HEK293 (cell line): ENCODE data around the gene F10.

Source experiments
- CTCF ChIP-seq: fragments of 450-650 bp; formaldehyde crosslinking; IDR thresholded peaks from 2 replicates; pipeline ENCODE4 v1.5.1; 2016; ENCODE audit warnings: missing biosample characterization, missing genetic modification characterization
- ZFP69B ChIP-seq: fragments of 450-650 bp; formaldehyde crosslinking; IDR thresholded peaks from 2 replicates; pipeline ENCODE4 v1.5.1; 2016; ENCODE audit warnings: missing biosample characterization, missing genetic modification characterization
- ZNF121 ChIP-seq: fragments of 450-650 bp; formaldehyde crosslinking; IDR thresholded peaks from 2 replicates; pipeline ENCODE4 v1.5.1; 2016; ENCODE audit warnings: missing biosample characterization, missing genetic modification characterization
- ZNF623 ChIP-seq: fragments of 450-650 bp; formaldehyde crosslinking; IDR thresholded peaks from 2 replicates; pipeline ENCODE4 v1.5.1; 2016; ENCODE audit warnings: missing biosample characterization, missing genetic modification characterization
- ZNF701 ChIP-seq: fragments of 450-650 bp; formaldehyde crosslinking; IDR thresholded peaks from 2 replicates; pipeline ENCODE4 v1.5.1; 2016; ENCODE audit warnings: missing biosample characterization, missing genetic modification characterization
- ZSCAN5A ChIP-seq: fragments of 450-650 bp; formaldehyde crosslinking; IDR thresholded peaks from 2 replicates; pipeline ENCODE4 v1.5.1; 2016; ENCODE audit warnings: missing biosample characterization, missing genetic modification characterization

- TF ChIP-seq ZSCAN5A (tag by site-specific recombination) (no peak), ZFP69B (tag by site-specific recombination) (no peak), ZNF623 (tag by site-specific recombination) (no peak), ZNF121 (tag by site-specific recombination) (no peak), ZNF701 (no peak), CTCF (tag by site-specific recombination) (no peak)
These were observed 37.1 kb downstream of the F10 start for GRCh38 chr13:113159701-113160100.
